Activated CD8-positive, alpha-beta memory T cell treated with anti-CD3 and anti-CD28 coated beads, Interleukin-2, amount 50 U/mL, for 24 hours (primary cell): ENCODE data around the gene TOMM40.
A peak's percentile ranks its signal among the peaks of the same experiment; 100 is the strongest.
"Not testable (repeated sequence)": the region's sequence is repeated elsewhere in the genome, so short reads cannot be mapped to it uniquely, and the experiment has no call there.

ENCODE experiments used
- DNase-seq: peaks from one replicate; pipeline ENCODE4 v3.0.0-alpha.2; 2020; ENCODE audit errors: extremely low read depth

Gene TOMM40

DNA sequence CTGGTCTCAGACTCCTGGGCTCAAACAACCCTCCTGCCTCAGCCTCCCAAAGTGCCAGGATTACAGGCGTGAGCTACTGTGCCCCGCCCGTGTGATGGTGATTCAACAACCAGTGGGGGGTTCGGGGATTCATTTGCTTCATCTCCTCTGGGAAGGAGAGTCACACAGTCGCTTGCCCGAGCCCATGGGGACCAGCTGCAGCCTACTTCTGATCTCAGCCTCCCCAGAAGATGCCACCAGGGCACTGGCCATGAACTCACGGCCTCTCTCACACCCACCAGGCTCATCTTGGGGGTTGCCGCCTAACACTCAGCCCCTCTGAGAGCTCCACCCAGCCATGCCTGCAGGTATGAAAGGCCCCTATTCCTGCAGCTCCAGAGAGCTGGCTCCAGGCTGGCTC lies 6.8 kb downstream of the TOMM40 start:
- DNase-seq: no peak

DNA sequence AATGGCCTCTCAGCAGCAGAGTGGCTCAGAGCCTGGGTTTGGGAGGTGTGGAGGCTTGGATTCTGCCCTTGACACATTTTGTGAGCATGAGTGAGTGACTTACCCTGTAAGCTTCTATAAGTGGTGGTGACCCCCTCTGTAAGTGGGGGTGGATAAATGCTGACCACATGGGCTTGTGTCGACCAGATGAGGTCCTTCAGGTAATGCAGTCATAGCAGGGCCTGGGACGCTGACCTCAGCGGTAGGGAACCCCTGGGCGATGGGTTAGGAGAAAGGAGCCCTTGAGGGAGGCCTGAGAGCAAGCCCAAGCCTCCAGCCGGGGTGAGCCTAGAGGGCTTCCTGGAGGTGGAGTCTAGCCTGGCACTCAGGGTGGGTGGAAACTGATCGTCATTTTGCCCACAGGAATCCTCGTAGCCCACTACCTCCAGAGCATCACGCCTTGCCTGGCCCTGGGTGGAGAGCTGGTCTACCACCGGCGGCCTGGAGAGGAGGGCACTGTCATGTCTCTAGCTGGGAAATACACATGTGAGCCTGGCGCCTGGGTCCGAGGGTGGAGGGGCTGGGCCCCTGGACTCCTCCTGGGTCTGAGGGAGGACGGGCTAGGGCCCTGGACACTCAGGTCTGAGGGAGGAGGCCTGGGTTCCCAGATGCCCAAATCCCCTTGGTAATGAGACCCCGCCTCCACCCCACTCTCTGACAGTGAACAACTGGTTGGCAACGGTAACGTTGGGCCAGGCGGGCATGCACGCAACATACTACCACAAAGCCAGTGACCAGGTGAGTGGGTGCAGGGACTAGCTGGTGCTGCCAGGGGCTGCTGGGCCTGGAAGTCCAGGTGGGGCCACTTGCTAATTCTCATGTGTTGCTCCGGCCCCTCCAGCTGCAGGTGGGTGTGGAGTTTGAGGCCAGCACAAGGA lies 9.5 kb downstream of the TOMM40 start:
- DNase-seq: no peak

DNA sequence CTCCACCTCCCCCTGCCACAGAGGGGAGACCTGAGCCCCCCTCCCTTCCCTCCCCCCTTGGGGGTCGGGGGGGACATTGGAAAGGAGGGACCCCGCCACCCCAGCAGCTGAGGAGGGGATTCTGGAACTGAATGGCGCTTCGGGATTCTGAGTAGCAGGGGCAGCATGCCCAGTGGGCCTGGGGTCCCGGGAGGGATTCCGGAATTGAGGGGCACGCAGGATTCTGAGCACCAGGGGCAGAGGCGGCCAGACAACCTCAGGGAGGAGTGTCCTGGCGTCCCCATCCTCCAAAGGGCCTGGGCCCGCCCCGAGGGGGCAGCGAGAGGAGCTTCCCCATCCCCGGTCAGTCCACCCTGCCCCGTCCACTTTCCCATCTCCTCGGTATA lies 12.2 kb downstream of the TOMM40 start:
- DNase-seq: no peak

DNA sequence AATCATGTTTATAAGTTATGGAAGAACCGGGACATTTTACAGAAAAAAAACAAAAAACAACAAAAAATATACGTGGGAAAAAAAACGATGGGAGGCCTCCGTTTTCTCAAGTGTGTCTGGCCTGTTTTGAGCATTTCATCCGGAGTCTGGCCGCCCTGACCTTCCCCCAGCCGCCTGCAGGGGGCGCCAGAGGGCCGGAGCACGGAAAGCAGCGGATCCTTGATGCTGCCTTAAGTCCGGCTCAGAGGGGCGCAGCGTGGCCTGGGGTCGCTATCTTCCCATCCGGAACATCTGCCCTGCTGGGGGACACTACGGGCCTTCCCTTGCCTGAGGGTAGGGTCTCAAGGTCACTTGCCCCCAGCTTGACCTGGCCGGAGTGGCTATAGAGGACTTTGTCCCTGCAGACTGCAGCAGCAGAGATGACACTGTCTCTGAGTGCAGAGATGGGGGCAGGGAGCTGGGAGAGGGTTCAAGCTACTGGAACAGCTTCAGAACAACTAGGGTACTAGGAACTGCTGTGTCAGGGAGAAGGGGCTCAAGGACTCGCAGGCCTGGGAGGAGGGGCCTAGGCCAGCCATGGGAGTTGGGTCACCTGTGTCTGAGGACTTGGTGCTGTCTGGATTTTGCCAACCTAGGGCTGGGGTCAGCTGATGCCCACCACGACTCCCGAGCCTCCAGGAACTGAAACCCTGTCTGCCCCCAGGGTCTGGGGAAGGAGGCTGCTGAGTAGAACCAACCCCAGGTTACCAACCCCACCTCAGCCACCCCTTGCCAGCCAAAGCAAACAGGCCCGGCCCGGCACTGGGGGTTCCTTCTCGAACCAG lies 12.8 kb downstream of the TOMM40 start:
- DNase-seq: peak; percentile 40

DNA sequence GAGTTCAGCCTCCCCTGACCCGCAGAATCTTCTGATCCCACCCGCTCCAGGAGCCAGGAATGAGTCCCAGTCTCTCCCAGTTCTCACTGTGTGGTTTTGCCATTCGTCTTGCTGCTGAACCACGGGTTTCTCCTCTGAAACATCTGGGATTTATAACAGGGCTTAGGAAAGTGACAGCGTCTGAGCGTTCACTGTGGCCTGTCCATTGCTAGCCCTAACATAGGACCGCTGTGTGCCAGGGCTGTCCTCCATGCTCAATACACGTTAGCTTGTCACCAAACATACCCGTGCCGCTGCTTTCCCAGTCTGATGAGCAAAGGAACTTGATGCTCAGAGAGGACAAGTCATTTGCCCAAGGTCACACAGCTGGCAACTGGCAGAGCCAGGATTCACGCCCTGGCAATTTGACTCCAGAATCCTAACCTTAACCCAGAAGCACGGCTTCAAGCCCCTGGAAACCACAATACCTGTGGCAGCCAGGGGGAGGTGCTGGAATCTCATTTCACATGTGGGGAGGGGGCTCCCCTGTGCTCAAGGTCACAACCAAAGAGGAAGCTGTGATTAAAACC lies 13.5 kb downstream of the TOMM40 start:
- no peak for DNase-seq

DNA sequence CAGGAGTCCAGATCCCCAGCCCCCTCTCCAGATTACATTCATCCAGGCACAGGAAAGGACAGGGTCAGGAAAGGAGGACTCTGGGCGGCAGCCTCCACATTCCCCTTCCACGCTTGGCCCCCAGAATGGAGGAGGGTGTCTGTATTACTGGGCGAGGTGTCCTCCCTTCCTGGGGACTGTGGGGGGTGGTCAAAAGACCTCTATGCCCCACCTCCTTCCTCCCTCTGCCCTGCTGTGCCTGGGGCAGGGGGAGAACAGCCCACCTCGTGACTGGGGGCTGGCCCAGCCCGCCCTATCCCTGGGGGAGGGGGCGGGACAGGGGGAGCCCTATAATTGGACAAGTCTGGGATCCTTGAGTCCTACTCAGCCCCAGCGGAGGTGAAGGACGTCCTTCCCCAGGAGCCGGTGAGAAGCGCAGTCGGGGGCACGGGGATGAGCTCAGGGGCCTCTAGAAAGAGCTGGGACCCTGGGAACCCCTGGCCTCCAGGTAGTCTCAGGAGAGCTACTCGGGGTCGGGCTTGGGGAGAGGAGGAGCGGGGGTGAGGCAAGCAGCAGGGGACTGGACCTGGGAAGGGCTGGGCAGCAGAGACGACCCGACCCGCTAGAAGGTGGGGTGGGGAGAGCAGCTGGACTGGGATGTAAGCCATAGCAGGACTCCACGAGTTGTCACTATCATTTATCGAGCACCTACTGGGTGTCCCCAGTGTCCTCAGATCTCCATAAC lies 14.5 kb downstream of the TOMM40 start, which contains the start of gene APOE:
TSS of gene APOE (plus strand) at position 360 of the 724 bp plus-strand sequence. CDS start 829 bp downstream, outside the sequence.
- no peak for DNase-seq

DNA sequence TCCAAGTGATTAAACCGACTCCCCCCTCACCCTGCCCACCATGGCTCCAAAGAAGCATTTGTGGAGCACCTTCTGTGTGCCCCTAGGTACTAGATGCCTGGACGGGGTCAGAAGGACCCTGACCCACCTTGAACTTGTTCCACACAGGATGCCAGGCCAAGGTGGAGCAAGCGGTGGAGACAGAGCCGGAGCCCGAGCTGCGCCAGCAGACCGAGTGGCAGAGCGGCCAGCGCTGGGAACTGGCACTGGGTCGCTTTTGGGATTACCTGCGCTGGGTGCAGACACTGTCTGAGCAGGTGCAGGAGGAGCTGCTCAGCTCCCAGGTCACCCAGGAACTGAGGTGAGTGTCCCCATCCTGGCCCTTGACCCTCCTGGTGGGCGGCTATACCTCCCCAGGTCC lies 16.6 kb downstream of the TOMM40 start:
- DNase-seq: no peak

DNA sequence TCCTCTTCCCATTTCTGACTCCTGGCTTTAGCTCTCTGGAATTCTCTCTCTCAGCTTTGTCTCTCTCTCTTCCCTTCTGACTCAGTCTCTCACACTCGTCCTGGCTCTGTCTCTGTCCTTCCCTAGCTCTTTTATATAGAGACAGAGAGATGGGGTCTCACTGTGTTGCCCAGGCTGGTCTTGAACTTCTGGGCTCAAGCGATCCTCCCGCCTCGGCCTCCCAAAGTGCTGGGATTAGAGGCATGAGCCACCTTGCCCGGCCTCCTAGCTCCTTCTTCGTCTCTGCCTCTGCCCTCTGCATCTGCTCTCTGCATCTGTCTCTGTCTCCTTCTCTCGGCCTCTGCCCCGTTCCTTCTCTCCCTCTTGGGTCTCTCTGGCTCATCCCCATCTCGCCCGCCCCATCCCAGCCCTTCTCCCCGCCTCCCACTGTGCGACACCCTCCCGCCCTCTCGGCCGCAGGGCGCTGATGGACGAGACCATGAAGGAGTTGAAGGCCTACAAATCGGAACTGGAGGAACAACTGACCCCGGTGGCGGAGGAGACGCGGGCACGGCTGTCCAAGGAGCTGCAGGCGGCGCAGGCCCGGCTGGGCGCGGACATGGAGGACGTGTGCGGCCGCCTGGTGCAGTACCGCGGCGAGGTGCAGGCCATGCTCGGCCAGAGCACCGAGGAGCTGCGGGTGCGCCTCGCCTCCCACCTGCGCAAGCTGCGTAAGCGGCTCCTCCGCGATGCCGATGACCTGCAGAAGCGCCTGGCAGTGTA lies 17.2 kb downstream of the TOMM40 start:
- DNase-seq: no peak

DNA sequence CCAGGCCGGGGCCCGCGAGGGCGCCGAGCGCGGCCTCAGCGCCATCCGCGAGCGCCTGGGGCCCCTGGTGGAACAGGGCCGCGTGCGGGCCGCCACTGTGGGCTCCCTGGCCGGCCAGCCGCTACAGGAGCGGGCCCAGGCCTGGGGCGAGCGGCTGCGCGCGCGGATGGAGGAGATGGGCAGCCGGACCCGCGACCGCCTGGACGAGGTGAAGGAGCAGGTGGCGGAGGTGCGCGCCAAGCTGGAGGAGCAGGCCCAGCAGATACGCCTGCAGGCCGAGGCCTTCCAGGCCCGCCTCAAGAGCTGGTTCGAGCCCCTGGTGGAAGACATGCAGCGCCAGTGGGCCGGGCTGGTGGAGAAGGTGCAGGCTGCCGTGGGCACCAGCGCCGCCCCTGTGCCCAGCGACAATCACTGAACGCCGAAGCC lies 17.8 kb downstream of the TOMM40 start:
- DNase-seq: no peak

DNA sequence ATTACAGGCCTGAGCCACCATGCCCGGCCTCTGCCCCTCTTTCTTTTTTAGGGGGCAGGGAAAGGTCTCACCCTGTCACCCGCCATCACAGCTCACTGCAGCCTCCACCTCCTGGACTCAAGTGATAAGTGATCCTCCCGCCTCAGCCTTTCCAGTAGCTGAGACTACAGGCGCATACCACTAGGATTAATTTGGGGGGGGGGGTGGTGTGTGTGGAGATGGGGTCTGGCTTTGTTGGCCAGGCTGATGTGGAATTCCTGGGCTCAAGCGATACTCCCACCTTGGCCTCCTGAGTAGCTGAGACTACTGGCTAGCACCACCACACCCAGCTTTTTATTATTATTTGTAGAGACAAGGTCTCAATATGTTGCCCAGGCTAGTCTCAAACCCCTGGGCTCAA lies 18.7 kb downstream of the TOMM40 start:
- no peak for DNase-seq

DNA sequence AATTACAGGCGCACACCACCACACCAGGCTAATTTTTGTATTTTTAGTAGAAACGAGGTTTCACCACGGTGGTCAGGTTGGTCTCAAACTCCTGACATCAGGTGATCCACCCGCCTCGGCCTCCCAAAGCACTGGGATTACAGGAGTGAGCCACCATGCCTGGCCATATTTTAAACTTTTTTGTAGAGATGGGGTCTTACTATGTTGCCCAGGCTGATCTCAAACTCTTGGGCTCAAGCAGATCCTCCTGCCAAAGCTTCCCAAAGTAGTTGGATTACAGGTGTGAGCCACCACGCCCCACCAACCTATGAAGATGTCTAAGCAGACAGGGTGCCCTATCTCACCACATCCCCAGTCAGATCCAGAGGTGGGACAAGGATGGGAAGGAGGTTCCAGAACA lies 20.8 kb downstream of the TOMM40 start:
- DNase-seq: not testable (repeated sequence)

DNA sequence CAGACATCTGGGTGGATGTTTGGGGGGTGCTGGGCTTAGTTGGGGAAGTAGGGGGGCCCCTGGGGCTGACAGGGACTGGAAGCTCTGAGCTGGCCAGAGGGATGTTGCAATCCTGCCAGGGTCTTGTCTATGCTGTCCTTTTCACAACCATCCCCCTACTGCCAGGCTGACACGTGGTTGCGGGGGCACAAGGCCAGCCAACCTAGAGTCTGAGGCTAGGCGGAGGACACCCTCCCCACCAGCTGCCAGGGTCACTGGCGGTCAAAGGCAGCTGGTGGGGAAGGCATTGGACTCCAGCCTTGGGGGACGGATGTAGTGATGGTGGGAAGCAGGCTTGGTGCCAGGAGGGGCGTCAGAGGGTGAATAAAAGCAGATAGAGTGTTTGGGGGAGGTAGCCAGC lies 21.8 kb downstream of the TOMM40 start:
- DNase-seq: no peak

DNA sequence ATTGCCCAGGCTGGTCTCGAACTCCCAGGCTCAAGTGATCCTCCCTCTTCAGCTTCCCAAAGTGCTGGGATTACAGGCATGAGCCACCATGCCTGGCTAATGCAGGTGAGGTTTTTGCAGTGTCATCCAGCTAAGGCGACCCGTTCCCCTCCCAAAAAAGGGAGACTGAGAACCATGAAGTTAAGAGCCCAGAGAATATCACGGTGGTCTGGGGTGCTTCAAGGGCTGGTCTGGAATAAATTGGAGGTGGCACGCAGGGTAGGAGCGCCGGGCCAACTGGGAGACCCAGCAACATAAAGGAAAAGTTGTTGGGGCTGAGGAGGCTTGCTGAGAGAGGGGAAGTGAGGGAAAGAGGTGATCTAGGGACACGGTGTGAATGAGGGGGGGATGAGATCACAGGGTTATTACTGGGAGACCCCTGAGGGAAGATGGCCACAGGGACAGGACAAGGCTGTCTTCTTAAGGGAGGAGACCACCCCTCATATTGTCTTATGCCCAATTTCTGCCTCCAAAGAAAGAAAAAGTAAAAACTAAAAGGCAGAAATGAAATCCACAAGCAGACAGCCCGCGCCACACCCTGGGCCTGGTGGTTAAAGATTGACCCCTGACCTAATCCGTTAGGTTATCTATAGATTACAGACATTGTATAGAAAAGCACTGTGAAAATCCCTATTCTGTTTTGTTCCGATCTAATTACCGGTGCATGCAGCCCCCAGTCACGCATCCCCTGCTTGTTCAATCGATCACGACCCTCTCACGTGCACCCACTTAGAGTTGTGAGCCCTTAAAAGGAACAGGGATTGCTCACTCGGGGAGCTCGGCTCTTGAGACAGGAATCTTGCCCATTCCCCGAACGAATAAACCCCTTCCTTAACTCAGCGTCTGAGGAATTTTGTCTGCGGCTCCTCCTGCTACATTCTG lies 22.7 kb downstream of the TOMM40 start:
- DNase-seq: not testable (repeated sequence)

DNA sequence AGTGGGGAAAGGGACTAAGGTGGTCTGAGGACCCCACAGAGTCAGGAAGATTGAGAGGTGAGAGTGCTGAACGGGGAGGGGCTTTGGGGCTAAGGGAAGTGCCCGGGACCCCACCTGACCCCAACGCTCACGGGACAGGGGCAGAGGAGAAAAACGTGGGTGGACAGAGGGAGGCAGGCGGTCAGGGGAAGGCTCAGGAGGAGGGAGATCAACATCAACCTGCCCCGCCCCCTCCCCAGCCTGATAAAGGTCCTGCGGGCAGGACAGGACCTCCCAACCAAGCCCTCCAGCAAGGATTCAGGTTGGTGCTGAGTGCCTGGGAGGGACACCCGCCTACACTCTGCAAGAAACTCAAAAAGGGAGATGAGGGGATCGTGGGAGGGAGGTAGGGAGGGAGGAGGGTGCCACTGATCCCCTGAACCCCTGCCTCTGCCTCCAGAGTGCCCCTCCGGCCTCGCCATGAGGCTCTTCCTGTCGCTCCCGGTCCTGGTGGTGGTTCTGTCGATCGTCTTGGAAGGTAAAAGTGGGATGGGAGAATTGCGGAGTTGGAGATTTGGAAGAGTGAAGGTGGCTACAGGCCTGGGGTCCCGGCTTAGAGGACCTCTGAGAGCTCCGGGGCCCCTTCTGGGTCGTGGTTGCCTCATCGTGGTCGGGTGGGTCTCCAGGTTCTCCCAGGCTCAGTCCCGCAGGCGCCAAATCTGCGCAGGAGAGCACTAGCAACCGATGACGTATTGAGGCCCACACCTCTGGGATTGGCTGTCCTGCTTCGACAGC lies 23.6 kb downstream of the TOMM40 start, which contains the start of gene APOC1:
TSS of gene APOC1 (plus strand) at position 176 of the 774 bp plus-strand sequence. CDS start at position 460, 284 bp downstream.
- DNase-seq: peak; percentile 46

DNA sequence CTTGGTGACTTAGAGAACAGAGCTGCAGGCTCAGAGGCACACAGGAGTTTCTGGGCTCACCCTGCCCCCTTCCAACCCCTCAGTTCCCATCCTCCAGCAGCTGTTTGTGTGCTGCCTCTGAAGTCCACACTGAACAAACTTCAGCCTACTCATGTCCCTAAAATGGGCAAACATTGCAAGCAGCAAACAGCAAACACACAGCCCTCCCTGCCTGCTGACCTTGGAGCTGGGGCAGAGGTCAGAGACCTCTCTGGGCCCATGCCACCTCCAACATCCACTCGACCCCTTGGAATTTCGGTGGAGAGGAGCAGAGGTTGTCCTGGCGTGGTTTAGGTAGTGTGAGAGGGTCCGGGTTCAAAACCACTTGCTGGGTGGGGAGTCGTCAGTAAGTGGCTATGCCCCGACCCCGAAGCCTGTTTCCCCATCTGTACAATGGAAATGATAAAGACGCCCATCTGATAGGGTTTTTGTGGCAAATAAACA lies 33.2 kb downstream of the TOMM40 start:
- DNase-seq: no peak

DNA sequence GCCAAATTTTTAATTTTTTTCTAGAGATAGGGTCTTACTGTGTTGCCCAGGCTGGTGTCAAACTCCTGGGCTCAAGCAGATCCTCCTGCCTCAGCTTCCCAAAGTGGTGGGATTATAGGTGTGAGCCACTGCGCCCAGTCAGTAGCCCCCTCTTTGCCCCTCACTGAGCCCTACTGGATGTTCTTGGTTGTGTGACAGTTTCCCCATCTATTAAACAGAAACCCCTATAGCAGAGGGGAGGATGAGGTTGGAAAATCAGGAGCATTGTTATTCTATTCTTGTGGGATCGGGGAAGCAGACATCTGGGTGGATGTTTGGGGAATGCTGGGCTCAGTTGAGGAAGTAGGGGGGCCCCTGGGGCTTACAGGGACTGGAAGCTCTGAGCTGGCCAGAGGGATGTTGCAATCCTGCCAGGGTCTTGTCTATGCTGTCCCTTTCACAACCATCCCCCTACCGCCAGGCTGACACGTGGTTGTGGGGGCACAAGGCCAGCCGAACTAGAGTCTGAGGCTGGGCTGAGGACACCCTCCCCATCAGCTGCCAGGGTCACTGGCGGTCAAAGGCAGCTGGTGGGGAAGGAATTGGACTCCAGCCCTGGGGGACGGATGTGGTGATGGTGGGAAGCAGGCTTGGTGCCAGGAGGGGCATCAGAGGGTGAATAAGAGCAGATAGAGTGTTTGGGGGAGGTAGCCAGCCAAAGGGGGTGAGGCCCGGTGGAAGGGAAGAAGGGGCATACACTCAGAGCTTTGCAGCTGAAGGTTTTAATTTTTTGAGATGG lies 34.2 kb downstream of the TOMM40 start:
- no peak for DNase-seq

DNA sequence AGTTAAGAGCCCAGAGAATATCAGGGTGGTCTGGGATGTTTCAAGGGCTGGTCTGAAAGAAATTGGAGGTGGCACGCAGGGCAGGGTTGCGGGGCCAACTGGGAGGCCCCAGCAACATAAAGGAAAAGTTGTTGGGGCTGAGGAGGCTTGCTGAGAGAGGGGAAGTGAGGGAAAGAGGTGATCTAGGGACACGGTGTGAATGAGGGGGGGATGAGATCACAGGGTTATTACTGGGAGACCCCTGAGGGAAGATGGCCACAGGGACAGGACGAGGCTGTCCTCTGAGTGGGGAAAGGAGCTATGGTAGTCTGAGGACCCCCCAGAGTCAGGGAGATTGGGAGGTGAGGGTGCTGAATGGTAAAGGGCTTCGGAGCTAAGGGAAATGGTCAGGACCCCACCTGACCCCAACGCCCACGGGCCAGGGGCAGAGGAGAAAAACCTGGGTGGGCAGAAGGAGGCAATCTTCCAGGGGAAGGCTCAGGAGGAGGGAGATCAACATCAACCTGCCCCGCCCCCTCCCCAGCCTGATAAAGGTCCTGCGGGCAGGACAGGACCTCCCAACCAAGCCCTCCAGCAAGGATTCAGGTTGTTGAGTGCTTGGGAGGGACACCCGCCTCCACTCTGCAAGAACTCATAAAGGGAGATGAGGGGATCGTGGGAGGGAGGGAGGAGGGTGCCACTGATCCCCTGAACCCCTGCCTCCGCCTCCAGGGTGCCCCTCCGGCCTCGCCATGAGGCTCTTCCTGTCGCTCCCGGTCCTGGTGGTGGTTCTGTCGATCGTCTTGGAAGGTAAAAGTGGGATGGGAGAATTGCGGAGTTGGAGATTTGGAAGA lies 35.4 kb downstream of the TOMM40 start:
- not testable (repeated sequence) for DNase-seq
